GM19351 (cell line): ENCODE data around the gene CDC25A.

Experiments used
- ATAC-seq: cut with Tn5 transposase; IDR thresholded peaks from one replicate; pipeline ENCODE4 v1.9.1; 2021; ENCODE audit warnings: mild to moderate bottlenecking, moderate library complexity; ENCODE audit not compliant: unreplicated experiment

Gene CDC25A

GRCh38 chr3:48142316-48142870, 45.8 kb downstream of the CDC25A start:
- ATAC-seq: no peak

- ATAC-seq: no peak
Observed at GRCh38 chr3:48141604-48142137, 46.5 kb downstream of the CDC25A start.

- no peak for ATAC-seq
Observed at GRCh38 chr3:48140936-48141603, 47.1 kb downstream of the CDC25A start.

DNA sequence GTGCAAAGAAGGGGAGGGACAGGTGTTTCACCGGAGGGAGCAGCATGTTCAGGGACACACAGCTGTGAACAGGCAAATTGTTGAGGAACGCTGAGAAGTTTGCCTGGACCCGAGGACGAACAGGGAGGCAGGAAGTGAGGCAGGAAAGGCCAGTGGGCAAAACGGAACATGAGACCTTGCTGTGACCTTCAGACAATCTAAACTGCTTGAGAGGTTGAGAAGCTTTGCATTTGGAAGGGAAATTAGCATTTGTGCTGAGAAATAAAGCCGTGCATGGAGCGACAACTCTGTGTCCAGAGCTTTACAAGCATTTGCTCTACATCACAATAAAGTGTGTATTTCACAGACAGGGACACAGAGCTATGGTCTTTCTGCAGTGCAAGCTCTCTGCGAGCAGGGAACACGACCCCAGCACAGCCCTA, 47.9 kb downstream of the CDC25A start:
- no peak for ATAC-seq

DNA sequence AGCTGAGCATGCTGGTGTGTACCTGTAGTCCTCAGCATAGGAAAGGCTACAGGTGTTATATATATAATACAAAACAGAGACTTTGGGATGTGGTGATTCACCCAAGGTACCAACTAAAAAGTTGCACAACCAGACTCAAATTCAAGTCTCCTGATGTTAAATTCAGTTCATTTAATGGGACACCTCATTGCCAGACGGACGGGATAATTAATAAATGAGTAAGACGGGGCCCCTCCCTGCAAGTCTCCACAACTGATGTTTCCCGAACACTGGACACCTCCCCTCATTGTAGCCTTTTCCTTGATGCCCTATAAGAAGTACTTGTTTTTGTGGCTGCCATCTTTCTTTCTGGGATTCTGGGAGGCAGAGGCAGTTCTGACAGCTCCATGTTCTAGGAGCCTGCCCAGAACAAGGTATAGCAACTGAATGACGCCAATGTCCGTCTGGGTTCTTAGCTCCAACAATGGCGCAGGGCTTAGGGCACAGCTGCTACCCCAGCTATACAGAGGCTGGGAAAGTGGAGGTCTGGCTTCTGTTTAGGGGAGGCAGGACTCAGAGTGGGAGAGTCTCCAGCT, 50.7 kb downstream of the CDC25A start:
- no peak for ATAC-seq

DNA sequence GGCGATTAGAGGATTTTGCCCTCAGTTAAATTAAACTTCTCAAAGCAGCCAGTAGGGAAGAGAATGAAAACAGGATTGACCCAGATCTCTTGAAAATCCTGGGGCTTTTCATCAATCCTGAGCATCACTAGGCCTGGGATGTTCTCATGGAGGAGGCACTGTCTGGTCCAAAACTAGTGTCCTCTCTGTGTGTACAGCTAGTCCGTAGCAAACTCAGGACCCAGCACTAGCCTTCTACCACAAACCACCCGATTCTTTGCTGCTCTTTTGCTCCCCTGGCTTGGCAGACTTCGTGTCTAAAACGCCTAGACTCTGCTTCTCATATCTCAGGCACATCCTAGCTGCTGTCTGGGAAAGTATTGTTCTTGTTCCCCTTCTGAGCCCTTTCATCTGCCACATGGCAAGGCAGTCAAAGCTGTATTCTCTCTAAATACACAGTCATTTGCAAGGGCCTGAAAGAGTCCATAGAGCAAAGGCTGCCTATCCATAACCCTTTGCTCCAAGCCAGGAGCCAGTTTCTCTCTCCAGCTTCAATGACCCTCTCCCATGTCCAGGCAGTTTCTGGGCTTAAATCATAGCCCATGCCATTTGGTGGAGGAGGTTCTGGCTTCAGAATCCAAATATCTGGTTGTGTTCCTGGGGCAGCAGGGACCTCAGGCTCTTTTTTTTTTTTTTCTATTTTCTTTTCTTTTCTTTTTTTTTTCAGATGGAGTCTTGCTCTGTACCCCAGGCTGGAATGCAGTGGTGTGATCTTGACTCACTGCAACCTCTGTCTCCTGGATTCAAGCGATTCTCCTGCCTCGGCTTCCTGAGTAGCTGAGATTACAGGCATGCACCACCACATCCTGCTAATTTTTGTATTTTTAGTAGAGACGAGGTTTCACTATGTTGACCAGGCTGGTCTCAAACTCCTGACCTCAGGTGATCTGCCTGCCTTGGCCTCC, 52.4 kb downstream of the CDC25A start:
- ATAC-seq: no peak

DNA sequence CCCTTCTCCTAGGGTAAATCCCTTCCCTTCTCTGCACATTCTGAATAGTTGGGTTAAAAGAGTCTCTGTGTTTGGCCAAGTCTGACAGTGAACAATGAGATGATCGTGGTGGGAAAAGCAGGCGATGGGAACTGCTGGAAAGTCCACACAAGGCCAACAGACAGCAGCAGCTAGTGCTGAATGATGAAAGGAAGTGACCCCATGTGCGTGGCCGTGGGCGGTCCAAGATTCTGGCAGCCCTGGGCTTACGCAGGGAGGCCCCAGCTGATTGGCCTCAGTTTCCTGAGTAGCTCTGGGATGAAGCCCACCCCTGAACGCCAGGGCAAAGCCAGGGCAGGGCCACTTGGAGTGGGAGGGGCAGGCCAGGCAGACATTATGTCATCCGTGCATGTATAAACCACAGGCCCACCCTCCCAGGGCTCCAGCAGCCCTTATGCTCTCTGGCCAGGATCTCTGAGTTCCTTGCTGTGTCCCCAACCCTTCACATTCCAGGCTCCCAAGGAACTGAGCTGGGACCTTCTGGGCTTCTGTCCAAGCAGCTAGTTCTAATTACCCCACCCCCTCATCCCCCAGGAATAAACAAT, 57.8 kb downstream of the CDC25A start:
- no peak for ATAC-seq

DNA sequence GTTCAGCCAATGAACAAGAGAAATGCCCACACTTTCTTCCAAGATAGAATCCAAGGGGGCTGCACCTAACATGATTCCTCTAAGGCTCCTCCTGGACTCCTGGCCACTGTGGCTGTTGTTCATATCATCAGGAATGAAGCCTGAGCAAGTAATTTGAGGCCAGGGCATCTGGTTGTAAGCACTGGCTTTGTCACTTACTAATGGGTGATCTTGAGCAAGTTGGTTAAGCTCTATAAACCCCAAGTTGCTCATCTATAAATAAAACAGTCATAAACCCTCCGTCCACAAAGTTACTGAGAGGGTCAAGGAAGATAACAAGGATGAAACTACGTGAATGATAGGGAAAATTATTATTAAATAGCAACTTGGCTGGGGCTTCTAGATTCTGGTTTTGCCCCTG, 58.3 kb downstream of the CDC25A start:
- ATAC-seq: no peak

- ATAC-seq: no peak
Observed at GRCh38 chr3:48128774-48129173, 59.4 kb downstream of the CDC25A start.

DNA sequence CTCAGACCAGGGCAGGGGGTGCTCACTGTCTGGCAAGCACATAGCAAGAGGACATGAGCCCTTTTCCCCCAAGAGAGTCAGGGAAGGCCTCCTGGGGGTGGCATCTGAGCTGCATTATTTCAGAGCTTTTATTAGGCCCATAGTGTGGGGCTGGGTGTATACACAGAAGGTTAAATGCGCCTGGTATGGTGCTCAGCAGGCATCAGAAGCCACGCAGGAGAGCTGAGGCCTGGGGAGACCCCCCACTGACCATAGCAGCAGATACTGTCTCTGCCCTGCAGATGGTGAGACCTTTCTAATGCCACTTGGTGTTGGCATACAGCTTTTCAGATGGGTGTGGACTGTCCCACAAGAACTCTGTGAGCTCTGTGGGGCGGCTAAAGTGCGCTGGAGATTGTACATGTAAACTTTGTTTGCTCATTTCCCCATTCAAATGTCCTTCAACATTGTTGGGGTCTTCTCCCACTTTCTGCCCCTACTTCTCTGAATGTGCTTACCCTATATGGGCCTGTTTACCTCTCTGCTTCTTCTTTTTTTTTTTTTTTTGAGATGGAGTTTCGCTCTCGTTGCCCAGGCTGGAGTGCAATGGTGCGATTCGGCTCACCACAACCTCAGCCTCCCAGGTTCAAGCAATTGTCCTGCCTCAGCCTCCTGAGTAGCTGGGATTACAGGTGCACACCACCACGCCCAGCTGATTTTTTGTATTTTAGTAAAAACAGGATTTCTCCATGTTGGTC, 62.2 kb downstream of the CDC25A start:
- no peak for ATAC-seq

- ATAC-seq: no peak
Observed at GRCh38 chr3:48125013-48125705, 63.1 kb downstream of the CDC25A start.

GRCh38 chr3:48123346-48123745, 64.9 kb downstream of the CDC25A start:
- no peak for ATAC-seq

DNA sequence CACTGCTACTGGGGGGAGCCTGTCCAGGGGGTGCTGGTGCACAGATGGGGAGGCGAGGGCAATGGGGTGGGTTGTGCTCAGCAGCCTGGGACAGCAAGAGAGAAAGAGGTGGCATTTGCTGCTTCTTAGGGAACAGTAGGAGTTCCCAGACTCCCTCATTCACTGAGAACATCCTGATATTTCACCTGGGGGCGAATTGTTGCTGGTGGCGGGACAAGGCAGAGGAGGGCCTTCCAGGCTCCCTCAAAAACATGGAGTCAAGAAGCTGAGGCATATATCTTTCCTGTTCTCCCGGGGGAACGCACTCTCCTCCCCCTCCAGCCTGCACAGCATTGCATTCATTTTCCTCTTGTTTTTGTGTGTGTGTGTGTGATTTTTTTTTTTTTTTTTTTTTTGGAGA, 65.7 kb downstream of the CDC25A start:
- no peak for ATAC-seq

GRCh38 chr3:48120223-48120622, 68.0 kb downstream of the CDC25A start:
- ATAC-seq: no peak

DNA sequence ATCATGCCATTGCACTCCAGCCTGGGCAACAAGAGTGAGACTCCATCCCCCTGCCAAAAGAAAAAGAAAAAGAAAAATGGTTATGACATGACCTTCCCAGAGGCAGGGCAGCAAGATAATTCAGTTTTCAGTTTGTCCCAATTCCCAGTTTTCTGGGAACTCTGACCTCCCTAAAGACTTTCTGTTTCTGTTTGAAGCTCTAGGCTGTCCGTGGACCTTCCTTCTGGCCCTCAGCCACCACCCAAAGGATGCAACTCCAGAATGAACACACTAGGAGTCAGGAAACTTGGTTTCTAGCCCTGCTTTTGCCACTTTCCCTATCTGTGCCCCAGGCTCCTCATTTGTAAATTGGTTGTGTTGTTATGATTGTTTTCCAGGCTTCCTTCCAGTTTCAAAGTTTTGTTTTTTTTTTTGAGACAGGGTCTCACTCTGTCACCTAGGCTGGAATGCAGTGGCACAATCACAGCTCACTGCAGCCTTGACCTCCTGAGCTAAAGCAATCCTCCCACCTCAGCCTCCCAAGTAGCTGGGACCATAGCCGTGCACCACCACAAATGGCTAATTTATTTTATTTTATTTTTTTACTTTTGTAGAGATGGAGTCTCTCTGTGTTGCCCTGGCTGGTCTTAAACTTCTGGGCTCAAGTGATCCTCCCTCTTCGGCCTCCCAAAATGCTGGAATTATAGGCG, 68.6 kb downstream of the CDC25A start:
- no peak for ATAC-seq

GRCh38 chr3:48118928-48119327, 69.3 kb downstream of the CDC25A start:
- ATAC-seq: no peak

DNA sequence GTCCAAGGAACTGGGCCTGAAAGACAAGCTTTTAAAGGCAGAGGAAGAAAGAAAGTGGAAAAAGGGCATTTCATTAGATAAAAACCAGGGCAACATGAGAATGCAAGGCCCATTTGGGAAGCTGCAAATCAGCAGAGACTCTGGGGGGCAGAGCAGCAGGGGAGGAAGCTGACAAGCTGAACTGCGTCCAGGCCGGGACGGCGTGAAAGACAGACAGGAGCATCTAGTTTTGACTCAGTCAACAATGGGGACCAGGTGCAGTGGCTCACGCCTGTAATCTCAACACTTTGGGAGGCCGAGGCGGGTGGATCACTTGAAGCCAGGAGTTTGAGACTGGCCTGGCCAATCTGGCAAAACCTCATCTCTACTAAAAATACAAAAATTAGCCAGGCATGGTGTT, 69.9 kb downstream of the CDC25A start:
- no peak for ATAC-seq

DNA sequence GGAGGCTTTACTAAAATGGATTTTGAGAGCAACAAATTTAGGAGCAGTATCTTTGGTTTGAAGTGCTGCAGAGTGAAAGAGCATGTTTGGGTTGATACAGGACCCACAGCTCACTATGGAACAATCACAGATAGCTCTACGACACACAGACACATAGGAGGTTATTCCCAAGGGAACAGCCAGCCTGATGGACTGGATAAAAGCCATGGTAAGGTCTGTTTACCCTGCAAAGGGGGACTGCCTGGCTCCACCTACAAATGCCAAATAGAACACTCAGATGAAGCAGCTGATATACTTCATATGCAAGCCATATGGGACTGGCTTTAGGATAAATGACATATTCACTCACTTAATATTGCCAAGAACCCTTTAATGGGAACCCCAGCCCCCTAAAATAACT, 75.4 kb downstream of the CDC25A start:
- ATAC-seq: peak; percentile 30
